Parathyroid adenoma (tissue), 2 donors: ENCODE measurements around the gene TRAF3.

Experiments used
- H2AFZ ChIP-seq: fragments of 300-600 bp; sonication (generic); one replicate; pipeline ENCODE4 v1.7.0; 2017; ENCODE audit warnings: antibody characterized with exemption, mild to moderate bottlenecking
- H3K27ac ChIP-seq: fragments of 300-600 bp; sonication (generic); one replicate; pipeline ENCODE4 v1.7.0; 2017
- H3K27me3 ChIP-seq: fragments of 300-600 bp; sonication (generic); one replicate; pipeline ENCODE4 v1.7.0; 2017; ENCODE audit warnings: low read length; ENCODE audit not compliant: control insufficient read depth, insufficient read depth
- H3K36me3 ChIP-seq: fragments of 300-600 bp; sonication (generic); one replicate; pipeline ENCODE4 v1.7.0; 2017; ENCODE audit warnings: low read length; ENCODE audit not compliant: control insufficient read depth, insufficient read depth
- H3K4me1 ChIP-seq: fragments of 300-600 bp; sonication (generic); one replicate; pipeline ENCODE4 v1.7.0; 2017; ENCODE audit warnings: control low read depth
- H3K4me2 ChIP-seq: fragments of 300-600 bp; sonication (generic); one replicate; pipeline ENCODE4 v1.7.0; 2017; ENCODE audit warnings: low read length
- H3K4me3 ChIP-seq: fragments of 300-600 bp; sonication (generic); one replicate; pipeline ENCODE4 v1.7.0; 2017; ENCODE audit warnings: low read depth, low read length
- H3K79me2 ChIP-seq: fragments of 300-600 bp; sonication (generic); one replicate; pipeline ENCODE4 v1.7.0; 2017; ENCODE audit warnings: control low read depth
- H3K9ac ChIP-seq: fragments of 300-600 bp; sonication (generic); one replicate; pipeline ENCODE4 v1.7.0; 2017; ENCODE audit warnings: mild to moderate bottlenecking
- H3K9me3 ChIP-seq: fragments of 300-600 bp; sonication (generic); one replicate; pipeline ENCODE4 v1.7.0; 2017; ENCODE audit warnings: low read length; ENCODE audit not compliant: control insufficient read depth
- CTCF ChIP-seq: fragments of 300-600 bp; sonication (generic); IDR thresholded peaks from one replicate; pipeline ENCODE4 v1.7.0; 2017; ENCODE audit warnings: antibody characterized with exemption, mild to moderate bottlenecking
- donor health status: primary hyperparathyroidism.

TRAF3 gene

GRCh38 chr14:102922490-102923200 lies 145.4 kb downstream of the TRAF3 start, which contains the start of gene AMN:
Gene AMN, plus strand, starts transcription at chr14:102922663. Its CDS starts 26 bp downstream, at chr14:102922689.
- Histone ChIP-seq H3K4me2 (no peak within 1 kb of the TSS), H3K79me2 (no peaks in the 10 kb centered on the region), H3K9me3 (no peaks in the 10 kb centered on the region), H3K9ac (no peak within 1 kb of the TSS), H3K27ac (no peak within 1 kb of the TSS), H3K36me3 (no peaks in the 10 kb centered on the region), H3K4me3 (no peak within 1 kb of the TSS), H2AFZ (no peak within 1 kb of the TSS), H3K27me3 (peaks cover 7% of the 10 kb centered on the region), H3K4me1 (no peaks in the 10 kb centered on the region)
- TF ChIP-seq CTCF = no peak

GRCh38 chr14:102923201-102923924 lies 146.1 kb downstream of the TRAF3 start:
- Histone ChIP-seq H3K9ac (no peak overlapping the region), H3K4me3 (no peak overlapping the region)

DNA sequence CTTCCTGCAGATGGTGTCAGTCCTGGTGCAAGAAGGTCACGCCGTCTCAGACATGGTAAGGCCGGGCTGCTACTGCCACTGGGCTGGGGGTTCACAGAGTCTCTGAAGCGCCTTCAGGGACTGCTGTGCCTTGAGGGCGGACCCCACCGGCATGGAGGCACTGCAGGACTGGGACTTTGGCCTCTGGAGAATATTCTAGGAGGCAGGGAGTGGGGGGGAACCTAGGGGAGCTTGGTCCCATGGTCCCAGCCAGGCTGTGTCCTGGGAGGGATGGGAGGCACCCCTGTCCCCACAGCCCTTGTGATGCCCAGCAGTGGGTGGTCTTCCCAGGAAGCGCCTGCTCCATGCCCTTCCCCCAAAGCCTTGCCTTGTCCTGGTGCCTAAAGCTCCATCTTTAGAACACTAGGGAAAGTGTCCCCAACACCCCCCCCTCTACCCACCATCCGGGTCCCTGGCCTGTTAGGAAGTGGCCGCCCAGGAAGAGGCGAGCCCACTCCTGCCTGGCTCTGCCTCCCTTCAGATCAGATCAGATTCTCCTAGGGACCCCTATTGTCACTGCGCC lies 146.8 kb downstream of the TRAF3 start:
- Histone ChIP-seq H3K36me3 (no peaks in the 10 kb centered on the region), H3K4me2 (no peak overlapping the region), H3K79me2 (no peaks in the 10 kb centered on the region), H3K9ac (no peak overlapping the region), H3K27me3 (peaks cover 10% of the 10 kb centered on the region), H3K4me3 (no peak overlapping the region), H2AFZ (no peak overlapping the region), H3K27ac (no peak overlapping the region), H3K9me3 (no peaks in the 10 kb centered on the region), H3K4me1 (no peaks in the 10 kb centered on the region)
- no peak for TF ChIP-seq CTCF

More at GRCh38 chr14:102923201-102923924, 146.1 kb downstream of the TRAF3 start:
- Histone ChIP-seq H3K27me3 (peaks cover 7% of the 10 kb centered on the region), H3K27ac (no peak overlapping the region), H3K4me1 (no peaks in the 10 kb centered on the region), H3K9me3 (no peaks in the 10 kb centered on the region), H3K79me2 (no peaks in the 10 kb centered on the region), H3K36me3 (no peaks in the 10 kb centered on the region), H3K4me2 (no peak overlapping the region), H2AFZ (no peak overlapping the region)
- no peak for TF ChIP-seq CTCF

DNA sequence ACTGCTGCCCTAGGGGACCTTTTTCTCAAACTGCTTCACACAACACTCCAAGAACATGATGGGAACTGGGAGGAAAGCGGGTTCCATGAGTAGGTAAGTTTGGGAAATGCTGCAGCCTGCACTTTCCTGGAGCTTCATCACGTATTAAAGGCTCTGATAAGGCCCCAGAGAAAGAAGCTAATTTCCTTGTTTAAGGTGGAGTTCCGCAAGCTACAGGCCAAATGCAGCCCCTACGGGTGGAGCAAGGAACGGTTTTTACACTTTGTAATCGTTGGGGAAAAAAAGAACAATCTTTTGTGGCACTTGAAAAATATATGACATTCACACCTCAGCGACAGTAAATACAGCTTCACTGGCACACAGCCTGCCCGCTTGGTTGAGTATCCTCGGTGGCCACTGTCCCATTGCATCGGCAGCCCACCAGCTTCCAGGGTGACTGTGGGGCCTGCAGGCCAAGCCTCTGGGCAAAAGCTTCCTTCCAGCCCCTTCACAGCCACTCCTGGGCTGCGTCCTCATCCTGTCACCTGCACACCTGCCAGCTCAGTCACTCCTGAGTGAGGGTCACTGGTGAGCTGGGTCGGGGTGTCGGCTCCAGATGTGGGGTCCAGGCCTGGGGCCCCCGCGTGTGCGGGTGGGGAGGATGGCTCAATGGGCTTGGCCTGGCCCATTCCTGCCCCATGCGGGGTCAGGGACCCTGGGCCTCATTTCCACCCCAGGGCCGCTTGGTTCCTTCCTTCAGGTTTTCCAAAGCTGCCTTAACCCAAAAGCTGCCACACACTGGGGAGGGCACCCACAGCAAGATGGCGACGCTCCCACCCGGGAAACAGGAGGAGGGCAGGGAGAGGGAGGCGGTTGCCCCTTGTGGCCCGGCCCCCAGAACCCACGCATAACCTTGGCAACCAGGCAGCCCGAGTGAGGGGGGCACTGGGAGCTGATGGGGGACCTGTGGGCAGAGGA lies 147.7 kb downstream of the TRAF3 start:
- no peak overlapping the region for H3K4me3 ChIP-seq
- H3K4me2 ChIP-seq = no peak overlapping the region
- H3K27me3 ChIP-seq = peaks cover 15% of the 10 kb centered on the region
- H2AFZ ChIP-seq = no peak overlapping the region
- peaks cover 2% of the 10 kb centered on the region for H3K4me1 ChIP-seq
- no peak overlapping the region for H3K27ac ChIP-seq
- H3K9me3 ChIP-seq = no peaks in the 10 kb centered on the region
- H3K36me3 ChIP-seq = no peaks in the 10 kb centered on the region
- no peak for TF ChIP-seq CTCF
- no peak overlapping the region for H3K9ac ChIP-seq
- H3K79me2 ChIP-seq = no peaks in the 10 kb centered on the region
